HFF-Myc (cell line): ENCODE data around the gene EIF4E.
"Not testable (repeated sequence)": the region's sequence is repeated elsewhere in the genome, so short reads cannot be mapped to it uniquely, and the experiment has no call there.

Source experiments
- DNase-seq: peaks from one replicate; pipeline ENCODE4 v3.0.0-alpha.2; 2011; ENCODE audit warnings: low read depth; ENCODE audit errors: extremely low read depth
- H3K4me3 ChIP-seq: replicated peaks from 2 replicates; pipeline ENCODE4 v1.5.1; 2011; ENCODE audit warnings: low read depth, mild to moderate bottlenecking, control low read depth, low read length
- CTCF ChIP-seq: IDR thresholded peaks from 2 replicates; pipeline ENCODE4 v1.5.1; 2012; ENCODE audit warnings: mild to moderate bottlenecking, low read depth, low read length, control low read depth; ENCODE audit errors: missing control alignments

Gene EIF4E

GRCh38 chr4:98935633-98936032 lies 6.7 kb upstream of the EIF4E start:
- no peak overlapping the region for H3K4me3 ChIP-seq
- DNase-seq: no peak
- TF ChIP-seq CTCF: no peak

- not testable (repeated sequence) for H3K4me3 ChIP-seq, DNase-seq
These were observed 5.9 kb upstream of the EIF4E start for GRCh38 chr4:98934851-98935250.

- DNase-seq: no peak
- no peak for TF ChIP-seq CTCF
- no peak overlapping the region for H3K4me3 ChIP-seq
These were observed 3.6 kb upstream of the EIF4E start for GRCh38 chr4:98932539-98932938.

- no peak for DNase-seq
- H3K4me3 ChIP-seq: peak overlapping the region; percentile 90
- TF ChIP-seq CTCF: no peak
These were observed 1.5 kb upstream of the EIF4E start for GRCh38 chr4:98930311-98930865.

DNA sequence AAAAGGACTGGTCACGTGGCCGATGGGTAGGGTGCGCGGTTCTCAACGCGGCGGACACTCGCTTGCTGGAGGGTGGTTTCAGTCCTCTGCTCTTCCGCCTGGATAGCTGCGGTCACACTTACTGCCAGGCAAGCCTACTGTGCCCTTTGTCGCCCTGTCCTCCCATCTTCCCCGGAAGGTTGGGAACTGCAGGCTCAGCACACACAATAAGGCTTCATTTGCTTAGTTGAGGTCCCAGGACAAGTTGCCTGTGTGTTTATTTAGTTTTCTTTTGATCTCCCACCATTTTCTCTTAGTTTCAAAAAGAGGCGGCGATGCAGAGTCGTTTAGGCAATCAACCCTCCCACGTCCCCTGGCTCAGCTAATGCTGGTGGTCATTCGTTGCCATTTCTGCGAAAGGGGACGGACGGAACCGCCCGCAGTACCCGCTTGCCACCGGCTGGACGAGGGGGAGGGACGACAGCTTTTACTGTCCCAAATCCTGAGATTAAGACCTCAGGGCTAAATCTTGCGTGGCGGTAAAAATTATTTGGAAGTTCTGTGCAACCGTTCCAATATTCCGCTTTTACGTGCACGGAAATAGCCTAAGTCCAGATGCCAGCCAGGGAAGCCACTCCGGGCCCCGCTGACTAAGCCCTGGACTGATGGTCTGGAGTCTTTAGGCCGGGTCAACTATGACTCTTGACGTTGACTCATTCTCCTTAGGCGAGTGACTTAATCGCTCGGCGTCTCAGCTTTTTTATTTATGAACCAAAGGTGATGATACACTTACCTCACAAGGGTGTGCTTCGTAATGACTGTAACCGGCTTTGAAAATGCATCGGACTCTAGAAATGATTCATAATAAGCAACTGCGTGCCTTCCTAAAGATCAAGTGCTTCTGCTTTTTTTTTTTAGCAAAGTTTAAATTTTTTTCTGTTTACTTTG lies 671 bp upstream of the EIF4E start:
- TF ChIP-seq CTCF: no peak
- peak; percentile 84 for DNase-seq
- peak overlapping the region; percentile 90 for H3K4me3 ChIP-seq

GRCh38 chr4:98928131-98928504 lies 815 bp downstream of the EIF4E start:
- H3K4me3 ChIP-seq: peak overlapping the region; percentile 90
- no peak for TF ChIP-seq CTCF
- peak; percentile 30 for DNase-seq

- not testable (repeated sequence) for DNase-seq, H3K4me3 ChIP-seq
These were observed 2.7 kb downstream of the EIF4E start for GRCh38 chr4:98926257-98926656.
